HG02678 (cell line): ENCODE data around the gene OR5AL1.
"Not testable (repeated sequence)": the region's sequence is repeated elsewhere in the genome, so short reads cannot be mapped to it uniquely, and the experiment has no call there.

Experiments used
- ATAC-seq: cut with Tn5 transposase; IDR thresholded peaks from one replicate; pipeline ENCODE4 v1.9.1; 2021; ENCODE audit warnings: mild to moderate bottlenecking, moderate library complexity; ENCODE audit not compliant: unreplicated experiment

The OR5AL1 gene

GRCh38 chr11:56412396-56412795 is at the start of gene OR5AL1:
Gene OR5AL1, plus strand, starts transcription at chr11:56412696.
- ATAC-seq = no peak

- no peak for ATAC-seq
These were observed 37.2 kb upstream of the OR5AL1 start, which contains the start of gene OR8U1 for GRCh38 chr11:56375324-56375723. Gene OR8U1, plus strand, starts transcription at chr11:56375624. Its CDS starts 0 bp downstream, at chr11:56375624.

DNA sequence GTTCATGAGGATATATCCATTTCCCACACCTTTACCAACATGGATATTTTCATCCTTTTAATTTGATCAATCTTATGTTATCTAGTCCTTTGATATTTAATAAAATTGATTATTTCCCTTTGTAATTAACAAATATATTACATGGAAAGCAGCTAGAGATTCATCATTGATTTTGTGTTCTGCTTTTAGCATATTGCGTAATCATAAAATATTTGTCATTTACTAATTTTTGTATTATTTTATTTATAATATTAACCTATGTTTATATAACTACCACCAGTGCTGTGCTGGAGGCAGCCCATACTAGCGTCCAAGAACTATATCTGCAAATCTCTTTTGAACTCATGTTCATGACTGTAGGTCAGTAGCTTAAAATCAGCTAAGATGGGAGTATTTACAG is 32.4 kb upstream of the OR5AL1 start:
- ATAC-seq = no peak

GRCh38 chr11:56394381-56394780 is 18.1 kb upstream of the OR5AL1 start:
- no peak for ATAC-seq

- ATAC-seq = no peak
These were observed 16.4 kb upstream of the OR5AL1 start for GRCh38 chr11:56396047-56396446.

GRCh38 chr11:56401858-56402461 is 10.5 kb upstream of the OR5AL1 start:
- ATAC-seq = not testable (repeated sequence)

DNA sequence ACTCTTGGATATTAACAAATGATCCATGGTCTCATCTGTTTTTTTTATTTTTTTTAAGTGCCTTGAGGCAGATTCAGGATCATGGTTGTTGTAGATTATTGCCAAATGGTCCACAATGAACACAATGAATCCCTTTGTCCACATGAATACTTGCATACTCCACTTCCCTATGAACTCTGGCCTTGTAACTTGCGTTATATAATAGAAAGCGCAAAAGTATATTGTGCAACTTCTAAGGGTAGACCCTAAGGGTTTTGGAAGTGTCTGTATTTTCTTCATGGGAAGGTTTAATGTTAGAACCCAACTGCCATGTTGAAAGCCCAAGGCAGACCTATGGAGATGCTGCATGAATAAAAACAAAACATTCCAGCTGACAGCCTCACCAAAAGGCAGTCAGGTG is 8.1 kb upstream of the OR5AL1 start:
- ATAC-seq = no peak

DNA sequence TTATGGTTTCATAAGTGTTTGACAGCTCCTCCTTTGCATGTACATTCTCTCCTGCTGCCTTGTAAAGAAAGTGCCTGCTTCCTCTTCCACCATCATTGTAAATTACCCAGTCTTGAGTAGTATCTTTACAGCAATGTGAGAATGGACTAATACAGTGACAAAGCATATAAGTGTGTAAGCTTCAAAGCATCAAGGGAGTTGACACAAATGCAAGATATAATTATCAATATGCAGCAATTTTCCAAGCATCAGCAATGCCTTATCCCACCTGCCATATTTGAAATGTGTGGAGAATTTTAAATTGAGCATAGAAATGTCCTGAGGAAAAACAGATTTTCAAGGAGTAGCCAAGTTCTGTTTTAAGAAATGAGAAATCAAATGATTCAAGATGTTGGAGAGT is 1.7 kb upstream of the OR5AL1 start:
- ATAC-seq = no peak

DNA sequence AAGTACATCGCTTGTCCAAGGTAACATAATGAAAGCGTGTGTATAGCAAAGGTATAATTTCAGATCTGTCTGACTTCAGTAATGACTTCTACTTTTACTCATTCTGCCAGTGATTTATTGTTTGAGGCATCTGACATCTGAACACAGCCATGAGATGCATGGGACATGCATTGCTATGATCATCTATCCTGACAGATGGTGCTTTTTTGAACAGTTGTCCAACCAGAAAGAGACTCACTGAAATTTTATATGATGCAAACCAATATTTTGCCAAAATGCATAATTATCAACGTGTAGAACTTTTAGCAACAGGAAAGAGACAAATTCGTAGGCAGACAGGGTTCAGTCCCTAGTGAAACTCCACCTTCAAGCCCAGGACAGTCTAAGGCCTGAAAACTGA is 41.0 kb downstream of the OR5AL1 start:
- ATAC-seq = no peak

GRCh38 chr11:56457076-56457475 is 44.6 kb downstream of the OR5AL1 start:
- no peak for ATAC-seq
